GM12801 (cell line): ENCODE data around the gene RALGAPA2.

Experiments
- CTCF ChIP-seq: IDR thresholded peaks from one replicate; pipeline ENCODE4 v1.5.1; 2011; ENCODE audit warnings: control low read depth; ENCODE audit not compliant: insufficient read length; ENCODE audit errors: extremely low read depth

The RALGAPA2 gene

DNA sequence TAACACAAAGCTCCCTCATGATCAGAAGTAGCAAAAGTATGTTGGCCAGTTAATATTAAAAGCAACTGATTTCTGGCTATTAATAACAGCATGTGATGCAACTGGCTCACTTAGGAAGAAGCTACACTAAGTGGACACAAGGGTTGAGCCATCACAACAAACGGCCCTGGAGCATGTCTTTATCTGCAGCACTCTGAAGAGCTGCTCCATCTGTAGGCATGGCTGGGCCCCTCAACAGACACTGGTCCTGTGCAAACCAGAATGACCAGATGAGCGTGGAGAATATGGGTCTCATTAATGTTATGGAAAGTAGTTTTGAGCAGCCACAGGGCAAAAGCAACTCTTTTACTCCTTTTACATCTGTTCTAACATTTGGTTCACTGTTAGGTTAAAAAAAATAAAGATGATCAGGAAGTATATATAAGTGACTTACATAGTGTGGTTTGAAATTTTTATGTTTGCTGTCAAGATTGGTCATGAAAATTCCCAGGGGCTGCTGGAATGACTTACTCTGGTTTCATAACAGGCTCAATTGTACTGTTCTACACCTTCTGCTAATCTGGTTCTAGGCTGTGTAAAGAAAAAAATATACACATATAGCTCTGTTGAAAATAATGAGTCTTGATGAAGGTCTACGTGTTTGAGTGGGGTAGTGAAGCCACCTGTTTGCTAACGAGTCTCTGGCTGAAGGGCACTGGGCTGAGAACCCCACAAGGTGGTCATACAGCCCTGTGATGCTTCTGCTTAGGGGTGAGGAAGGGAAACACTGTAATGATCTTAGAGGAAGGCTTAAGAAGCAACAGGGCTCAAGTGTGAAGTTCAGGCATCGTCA is 286.4 kb downstream of the RALGAPA2 start:
- TF ChIP-seq CTCF, result no peak

- TF ChIP-seq CTCF, result no peak
Observed at GRCh38 chr20:20423117-20423516, 289.3 kb downstream of the RALGAPA2 start.

- TF ChIP-seq CTCF, result no peak
Observed at GRCh38 chr20:20417876-20418676, 294.4 kb downstream of the RALGAPA2 start.

DNA sequence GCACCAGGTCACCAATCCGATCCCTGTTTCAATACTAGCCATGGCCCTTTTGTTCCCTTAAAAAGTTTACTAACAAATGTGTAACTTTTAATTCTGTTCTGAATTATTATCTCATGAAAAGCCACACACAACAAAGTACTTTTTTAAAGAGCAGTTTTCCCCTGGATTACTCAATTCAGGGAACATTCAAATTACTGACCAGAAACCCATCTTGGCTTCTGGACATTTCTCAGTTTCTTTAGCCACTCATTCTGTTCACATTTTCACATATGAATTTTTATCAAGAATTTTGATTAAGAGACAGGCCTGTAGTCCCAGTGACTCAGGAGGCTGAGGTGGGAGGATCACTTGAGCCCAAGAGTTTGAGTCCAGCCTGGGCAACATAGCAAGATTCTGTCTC is 297.1 kb downstream of the RALGAPA2 start:
- no peak for TF ChIP-seq CTCF

DNA sequence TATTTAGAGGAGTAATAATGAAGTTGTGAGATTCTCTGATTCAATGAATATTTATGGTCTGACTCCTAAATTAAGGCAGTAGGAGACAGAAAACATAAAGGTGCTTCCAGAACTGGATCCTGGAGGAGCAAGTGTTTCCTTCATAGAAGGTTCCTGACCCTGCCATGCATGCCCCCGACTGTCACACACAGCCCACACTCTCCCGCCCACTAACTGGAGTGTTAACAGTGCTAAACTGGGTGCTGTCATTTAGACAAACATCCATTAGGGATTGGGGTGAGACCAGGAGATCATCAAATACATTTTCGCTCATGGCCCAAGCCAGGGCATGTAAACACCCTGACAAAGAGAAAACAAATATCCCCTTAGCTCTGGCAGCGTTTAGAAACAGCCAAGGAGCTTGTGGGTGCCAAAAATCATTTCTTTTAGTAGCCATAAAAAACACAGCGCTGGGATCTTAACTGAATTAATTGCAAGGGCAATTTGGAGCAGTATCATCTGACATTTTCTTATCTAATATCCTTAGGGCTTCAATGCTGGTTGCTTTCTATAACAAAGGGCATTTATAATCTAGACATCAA is 297.7 kb downstream of the RALGAPA2 start:
- TF ChIP-seq CTCF, result no peak

DNA sequence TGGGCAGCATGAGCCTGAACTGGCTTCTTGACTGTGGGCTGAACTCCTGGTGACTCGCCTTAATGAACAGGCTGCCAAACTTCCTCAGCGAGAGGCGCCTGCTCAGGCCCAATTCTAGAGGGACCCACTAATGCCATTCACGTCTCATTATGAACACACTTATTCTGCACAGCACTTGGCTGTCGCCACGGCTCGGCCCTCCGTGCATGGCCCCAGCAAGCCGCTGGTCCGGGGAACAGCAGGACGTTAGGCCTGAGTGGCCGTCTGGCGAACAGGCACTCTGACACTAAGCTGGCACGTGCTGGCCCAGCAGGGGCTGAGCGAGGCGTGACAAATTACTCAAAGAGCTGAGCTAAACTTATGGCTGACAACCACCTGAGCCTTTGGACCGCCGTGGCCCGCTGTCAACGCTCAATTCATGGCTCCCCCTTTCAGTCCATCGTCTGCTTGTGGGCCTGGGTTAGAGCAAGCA is 298.6 kb downstream of the RALGAPA2 start:
- no peak for TF ChIP-seq CTCF

- TF ChIP-seq CTCF, result no peak
Observed at GRCh38 chr20:20412750-20413149, 299.7 kb downstream of the RALGAPA2 start.
